Kidney epithelial cell (primary cell): ENCODE measurements around the gene GPC4. TPM values are rescaled to one million over a fixed set of nuclear protein-coding genes. Genes with fewer than 3 reads are reported as not detected.

ENCODE experiments used
- DNase-seq: peaks from one replicate; pipeline ENCODE4 v3.0.0-alpha.2; 2010; ENCODE audit warnings: low read depth
- H3K27me3 ChIP-seq: 2 replicates; pipeline ENCODE4 v1.6.0; 2011; ENCODE audit warnings: low read length; ENCODE audit not compliant: control insufficient read depth, insufficient read depth
- H3K36me3 ChIP-seq: 2 replicates; pipeline ENCODE4 v1.5.1; 2011; ENCODE audit warnings: low read length; ENCODE audit not compliant: control insufficient read depth, insufficient read depth
- H3K4me3 ChIP-seq: 2 replicates; pipeline ENCODE4 v1.5.1; 2011; ENCODE audit warnings: low read depth, mild to moderate bottlenecking, control low read depth, low read length
- CTCF ChIP-seq: IDR thresholded peaks from 2 replicates; pipeline ENCODE4 v1.5.1; 2011; ENCODE audit warnings: mild to moderate bottlenecking, moderate library complexity, low read length, control low read depth, inconsistent platforms; ENCODE audit not compliant: insufficient read depth, poor library complexity, severe bottlenecking
- total RNA-seq: library from RNA; depleted of rRNA; stranded (reverse); fragments of >200 nt; gene quantifications from 2 replicates; pipeline ENCODE4 v1.2.3, GENCODE V29; 2015

Gene GPC4
- total RNA-seq, 1 donor from 2014 or later: 34.7 TPM

GRCh38 chrX:133370696-133371275 is 44.5 kb downstream of the GPC4 start:
- no peak for DNase-seq
- Histone ChIP-seq H3K4me3 (no peak overlapping the region), H3K36me3 (no peaks in the 10 kb centered on the region), H3K27me3 (no peaks in the 10 kb centered on the region)
- TF ChIP-seq CTCF: no peak

- no peak overlapping the region for H3K4me3 ChIP-seq
- no peaks in the 10 kb centered on the region for H3K36me3 ChIP-seq
- TF ChIP-seq CTCF: no peak
- H3K27me3 ChIP-seq: no peaks in the 10 kb centered on the region
- DNase-seq: no peak
These were observed 46.2 kb downstream of the GPC4 start for GRCh38 chrX:133369065-133369464.

DNA sequence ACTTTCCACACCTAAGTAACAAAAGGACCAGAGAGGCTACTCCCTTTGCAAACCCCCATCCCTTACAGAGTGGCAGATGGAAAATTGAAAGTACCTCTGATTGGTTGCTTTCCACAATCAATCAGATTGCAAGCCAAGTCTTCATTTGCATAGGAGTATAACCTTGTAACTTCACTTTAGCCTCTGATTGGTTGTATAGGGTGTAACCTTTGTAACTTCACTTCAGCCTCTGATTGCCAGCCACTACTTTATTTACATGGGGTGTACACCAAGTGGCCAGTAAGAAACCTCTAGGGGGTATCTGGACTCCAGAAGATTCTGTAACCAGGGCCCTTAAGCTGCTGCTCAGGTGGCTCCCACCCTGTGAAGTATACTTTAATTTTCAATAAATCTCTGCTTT is 48.6 kb downstream of the GPC4 start:
- H3K27me3 ChIP-seq: no peaks in the 10 kb centered on the region
- DNase-seq: no peak
- H3K36me3 ChIP-seq: no peaks in the 10 kb centered on the region
- TF ChIP-seq CTCF: no peak
- no peak overlapping the region for H3K4me3 ChIP-seq

DNA sequence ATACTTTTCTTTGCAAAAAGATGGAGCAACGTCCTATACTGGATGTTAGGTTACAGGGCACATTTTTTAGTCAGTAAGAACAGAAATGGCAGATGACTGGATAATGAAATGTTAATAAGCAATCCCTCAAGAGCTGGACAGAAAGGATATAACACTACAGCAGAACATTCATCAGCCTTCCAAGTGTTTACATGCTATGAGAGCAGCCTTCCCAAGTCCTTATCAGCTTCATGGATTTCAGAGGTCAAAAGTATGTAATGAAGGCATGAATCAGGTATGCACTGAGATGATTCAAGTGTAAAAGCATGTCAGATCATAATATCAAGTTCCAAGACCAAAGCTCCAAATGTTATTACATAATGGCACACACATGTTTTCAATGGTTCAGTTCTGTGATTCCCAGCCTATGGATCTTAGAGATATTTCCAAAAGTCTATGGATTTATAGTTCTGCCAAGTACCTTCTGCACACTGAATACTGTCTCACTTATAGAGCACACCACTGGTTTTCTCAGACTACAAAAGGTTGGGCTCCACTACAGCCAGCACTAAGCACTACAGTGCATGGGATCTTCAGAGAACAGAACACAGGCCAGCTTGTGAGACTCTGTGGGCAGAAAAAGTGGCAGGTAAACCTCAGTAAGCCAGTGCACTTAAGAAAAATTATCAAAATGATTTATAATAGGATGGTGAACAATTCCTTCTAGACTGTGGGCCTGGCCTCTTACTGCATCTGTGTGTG is 49.2 kb downstream of the GPC4 start:
- Histone ChIP-seq H3K4me3 (no peak overlapping the region), H3K27me3 (no peaks in the 10 kb centered on the region), H3K36me3 (no peaks in the 10 kb centered on the region)
- no peak for TF ChIP-seq CTCF
- DNase-seq: no peak

DNA sequence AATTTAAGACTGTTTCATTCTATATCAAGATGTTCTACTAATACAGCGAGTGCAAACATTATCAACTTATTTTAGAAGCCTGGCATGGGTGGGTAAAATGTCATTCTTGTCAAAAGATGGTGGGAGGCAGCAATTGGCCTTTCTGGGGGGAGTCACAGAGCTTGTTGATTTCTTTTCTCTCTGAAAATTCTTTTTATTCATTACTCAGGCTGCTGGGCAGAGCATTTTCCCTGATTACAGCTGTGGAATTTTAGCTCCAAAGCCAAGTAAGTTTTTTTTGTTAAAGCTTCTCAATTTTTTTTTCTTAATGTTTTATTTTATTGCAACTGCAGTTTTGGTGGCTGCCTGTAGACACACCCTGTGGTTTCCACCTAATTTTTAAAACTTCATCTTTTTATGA is 50.4 kb downstream of the GPC4 start:
- no peak for DNase-seq
- TF ChIP-seq CTCF: no peak
- no peaks in the 10 kb centered on the region for H3K27me3 ChIP-seq
- H3K36me3 ChIP-seq: no peaks in the 10 kb centered on the region
- no peak overlapping the region for H3K4me3 ChIP-seq

DNA sequence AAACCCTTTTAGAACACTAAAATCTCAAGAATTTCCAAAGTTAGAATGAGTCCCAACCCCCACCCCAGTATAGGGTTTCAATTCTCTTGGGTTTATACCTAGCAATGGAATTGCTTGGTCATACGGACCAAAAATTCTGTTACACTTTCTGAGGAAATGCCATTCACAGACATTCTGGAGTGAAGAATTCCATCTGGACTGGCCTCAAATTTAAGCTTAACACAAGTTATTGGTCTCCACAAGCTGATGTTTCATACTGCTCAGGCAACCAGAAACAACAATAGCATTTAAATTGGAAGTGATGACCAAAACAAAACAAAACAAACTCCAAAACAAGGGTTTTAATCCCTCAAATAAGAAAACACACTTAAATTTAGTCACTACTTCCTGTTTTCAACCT is 51.1 kb downstream of the GPC4 start:
- H3K27me3 ChIP-seq: no peaks in the 10 kb centered on the region
- H3K4me3 ChIP-seq: no peak overlapping the region
- DNase-seq: no peak
- no peak for TF ChIP-seq CTCF
- H3K36me3 ChIP-seq: no peaks in the 10 kb centered on the region
